Urinary bladder (tissue), 4 donors: Measurements from ENCODE around the gene PCK1. TPM values are rescaled to one million over a fixed set of nuclear protein-coding genes. Genes with fewer than 3 reads are reported as not detected.

Source experiments
- DNase-seq: peaks from one replicate; pipeline ENCODE4 v3.0.0-alpha.2; 2015; ENCODE audit errors: extremely low spot score
- H3K27ac ChIP-seq: one replicate; pipeline ENCODE4 v1.5.1; 2013; ENCODE audit warnings: low read depth, mild to moderate bottlenecking, moderate library complexity
- H3K36me3 ChIP-seq: one replicate; pipeline ENCODE4 v1.6.1; 2013; ENCODE audit warnings: mild to moderate bottlenecking, moderate library complexity; ENCODE audit not compliant: insufficient read depth
- H3K4me1 ChIP-seq: one replicate; pipeline ENCODE4 v1.6.1; 2013; ENCODE audit warnings: mild to moderate bottlenecking, moderate library complexity; ENCODE audit not compliant: insufficient read depth
- H3K4me3 ChIP-seq: one replicate; pipeline ENCODE4 v1.5.1; 2013; ENCODE audit warnings: low read depth, low read length
- WGBS: extraction: QIAGEN DNeasy Blood & Tissue Kit; methylation state at CpG from one replicate; pipeline ENCODE4 v1.1.7; 2013; 5-methylcytosine and 5-hydroxymethylcytosine counted together
- polyA plus RNA-seq: library from polyadenylated mRNA; stranded (reverse); fragments of 200-250 nt; gene quantifications from one replicate; pipeline ENCODE4 v1.2.3, GENCODE V29; 2013
- total RNA-seq: library from RNA; depleted of rRNA; stranded (reverse); fragments of >200 nt; gene quantifications from one replicate; pipeline ENCODE4 v1.2.3, GENCODE V29; 2014
- donor health status: healthy with polysubstance abuse.
- donor health status: healthy.

Gene PCK1
- total and polyA plus RNA-seq, 2 donors = 0.79 to 2.9 TPM

- WGBS = 81% methylated on average over 8 of the region's 8 CpGs
- Histone ChIP-seq H3K4me1 (no peaks in the 10 kb centered on the region), H3K36me3 (no peaks in the 10 kb centered on the region), H3K4me3 (no peak overlapping the region), H3K27ac (no peak overlapping the region)
- DNase-seq = no peak
Measured at GRCh38 chr20:57559658-57560553, 1.0 kb upstream of the PCK1 start.

GRCh38 chr20:57561356-57562279, 708 bp downstream of the PCK1 start:
- no peak for DNase-seq
- Histone ChIP-seq H3K27ac (no peak overlapping the region), H3K36me3 (no peaks in the 10 kb centered on the region), H3K4me1 (no peaks in the 10 kb centered on the region), H3K4me3 (no peak overlapping the region)
- 81% methylated on average over 24 of the region's 24 CpGs for WGBS

- Histone ChIP-seq H3K36me3 (no peaks in the 10 kb centered on the region), H3K4me1 (no peaks in the 10 kb centered on the region), H3K27ac (no peak overlapping the region), H3K4me3 (no peak overlapping the region)
- DNase-seq = no peak
- 95% methylated on average over 35 of the region's 35 CpGs for WGBS
Measured at GRCh38 chr20:57562541-57563465, 1.9 kb downstream of the PCK1 start.

- H3K27ac ChIP-seq = no peak overlapping the region
- DNase-seq = no peak
- WGBS = 96% methylated on average over 12 of the region's 12 CpGs
- H3K4me1 ChIP-seq = no peaks in the 10 kb centered on the region
- no peaks in the 10 kb centered on the region for H3K36me3 ChIP-seq
- H3K4me3 ChIP-seq = no peak overlapping the region
Measured at GRCh38 chr20:57563522-57563921, 2.6 kb downstream of the PCK1 start.

DNA sequence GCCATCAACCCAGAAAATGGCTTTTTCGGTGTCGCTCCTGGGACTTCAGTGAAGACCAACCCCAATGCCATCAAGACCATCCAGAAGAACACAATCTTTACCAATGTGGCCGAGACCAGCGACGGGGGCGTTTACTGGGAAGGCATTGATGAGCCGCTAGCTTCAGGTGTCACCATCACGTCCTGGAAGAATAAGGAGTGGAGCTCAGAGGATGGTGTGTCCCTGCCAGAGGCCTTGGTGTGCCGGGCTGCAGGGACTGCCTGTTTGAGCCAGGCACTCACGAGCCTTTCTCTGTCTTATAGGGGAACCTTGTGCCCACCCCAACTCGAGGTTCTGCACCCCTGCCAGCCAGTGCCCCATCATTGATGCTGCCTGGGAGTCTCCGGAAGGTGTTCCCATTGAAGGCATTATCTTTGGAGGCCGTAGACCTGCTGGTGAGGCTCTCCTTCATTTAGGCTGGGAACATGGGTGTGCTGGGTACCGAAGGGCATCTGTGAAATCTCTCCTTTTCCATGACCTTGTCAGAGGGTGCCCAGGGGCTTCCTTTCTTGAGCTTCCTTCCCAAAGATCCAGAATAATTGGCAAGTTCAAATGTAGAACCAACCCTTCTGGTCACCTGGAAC, 3.4 kb downstream of the PCK1 start:
- no peak for DNase-seq
- no peak overlapping the region for H3K4me3 ChIP-seq
- WGBS = 90% methylated on average over 14 of the region's 14 CpGs

DNA sequence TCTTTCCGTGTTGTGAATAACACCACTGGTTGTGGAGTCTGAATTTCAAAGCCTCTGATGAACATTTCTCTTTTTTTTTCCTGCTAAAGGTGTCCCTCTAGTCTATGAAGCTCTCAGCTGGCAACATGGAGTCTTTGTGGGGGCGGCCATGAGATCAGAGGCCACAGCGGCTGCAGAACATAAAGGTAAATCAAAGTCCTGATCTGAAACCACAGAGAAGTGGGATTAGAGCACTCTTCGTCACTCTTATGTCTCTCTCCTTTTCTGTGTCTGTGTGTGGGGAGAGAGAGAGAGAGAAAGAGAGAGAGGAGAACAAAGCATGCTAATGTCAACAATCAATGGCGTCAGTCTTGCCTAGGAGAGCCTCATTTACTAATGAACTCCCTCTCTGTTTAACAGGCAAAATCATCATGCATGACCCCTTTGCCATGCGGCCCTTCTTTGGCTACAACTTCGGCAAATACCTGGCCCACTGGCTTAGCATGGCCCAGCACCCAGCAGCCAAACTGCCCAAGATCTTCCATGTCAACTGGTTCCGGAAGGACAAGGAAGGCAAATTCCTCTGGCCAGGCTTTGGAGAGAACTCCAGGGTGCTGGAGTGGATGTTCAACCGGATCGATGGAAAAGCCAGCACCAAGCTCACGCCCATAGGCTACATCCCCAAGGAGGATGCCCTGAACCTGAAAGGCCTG, 4.2 kb downstream of the PCK1 start:
- no peak overlapping the region for H3K27ac ChIP-seq
- H3K4me3 ChIP-seq = no peak overlapping the region
- H3K36me3 ChIP-seq = no peaks in the 10 kb centered on the region
- WGBS = 89% methylated on average over 11 of the region's 11 CpGs
- no peaks in the 10 kb centered on the region for H3K4me1 ChIP-seq
- no peak for DNase-seq

More for the DNA sequence above, 3.4 kb downstream of the PCK1 start:
- no peaks in the 10 kb centered on the region for H3K4me1 ChIP-seq
- H3K36me3 ChIP-seq = no peaks in the 10 kb centered on the region
- no peak overlapping the region for H3K27ac ChIP-seq

DNA sequence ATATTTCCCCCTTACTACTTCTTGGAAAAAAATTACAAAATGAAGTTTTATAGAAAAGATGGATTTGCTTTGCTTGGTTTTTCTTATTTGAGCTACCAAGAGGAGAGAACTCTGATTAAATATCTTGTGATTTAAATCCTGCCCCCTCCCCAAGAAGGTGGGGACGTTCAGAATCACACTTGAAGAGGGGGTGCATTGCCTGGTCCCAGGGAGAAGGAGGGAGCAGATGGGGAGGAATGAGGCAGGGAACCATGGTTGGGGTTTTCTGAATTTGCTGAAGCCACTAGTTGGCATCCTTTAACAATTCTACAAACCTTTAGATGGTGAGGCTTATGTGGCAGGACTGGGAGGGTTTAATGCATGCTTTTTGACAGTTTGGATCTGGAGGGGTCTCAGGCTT, 5.5 kb downstream of the PCK1 start:
- no peaks in the 10 kb centered on the region for H3K36me3 ChIP-seq
- 28% methylated on average over 1 of the region's 1 CpG for WGBS
- DNase-seq = no peak
- no peaks in the 10 kb centered on the region for H3K4me1 ChIP-seq
- H3K4me3 ChIP-seq = no peak overlapping the region
- no peak overlapping the region for H3K27ac ChIP-seq

DNA sequence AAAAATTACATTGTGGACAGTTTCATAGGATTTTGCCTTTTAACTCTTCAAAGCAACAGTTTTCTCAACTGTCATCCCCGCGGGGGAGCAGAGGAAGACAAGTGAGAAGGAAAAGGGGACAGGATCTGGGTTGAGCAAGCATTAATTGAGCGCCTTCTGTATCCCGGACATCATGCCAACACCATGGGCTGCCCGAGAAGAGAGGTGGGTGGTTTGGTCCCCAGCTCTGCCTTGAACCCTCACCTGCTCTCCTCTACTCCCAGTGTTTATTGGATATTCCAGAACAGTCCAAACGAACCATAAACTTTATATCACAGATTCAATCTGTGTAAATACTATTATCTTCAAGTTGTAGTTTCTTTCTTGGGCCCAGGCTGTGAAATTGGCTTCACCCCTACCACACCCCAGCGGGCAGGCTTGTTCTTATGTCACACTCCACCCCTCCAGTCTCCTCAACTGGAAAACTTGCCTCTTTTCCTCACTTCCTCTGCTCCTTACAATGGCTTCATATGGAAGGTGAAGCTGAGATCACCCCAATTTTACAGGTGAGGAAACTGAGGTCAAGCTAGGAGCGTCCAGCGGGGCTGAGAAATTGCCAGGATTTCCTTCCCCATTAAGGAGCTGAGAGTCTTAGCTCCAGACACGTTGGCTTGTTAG, 6.0 kb downstream of the PCK1 start:
- DNase-seq = no peak
- 68% methylated on average over 10 of the region's 10 CpGs for WGBS
- H3K4me1 ChIP-seq = no peaks in the 10 kb centered on the region
- no peaks in the 10 kb centered on the region for H3K36me3 ChIP-seq
- H3K4me3 ChIP-seq = no peak overlapping the region
- H3K27ac ChIP-seq = no peak overlapping the region

DNA sequence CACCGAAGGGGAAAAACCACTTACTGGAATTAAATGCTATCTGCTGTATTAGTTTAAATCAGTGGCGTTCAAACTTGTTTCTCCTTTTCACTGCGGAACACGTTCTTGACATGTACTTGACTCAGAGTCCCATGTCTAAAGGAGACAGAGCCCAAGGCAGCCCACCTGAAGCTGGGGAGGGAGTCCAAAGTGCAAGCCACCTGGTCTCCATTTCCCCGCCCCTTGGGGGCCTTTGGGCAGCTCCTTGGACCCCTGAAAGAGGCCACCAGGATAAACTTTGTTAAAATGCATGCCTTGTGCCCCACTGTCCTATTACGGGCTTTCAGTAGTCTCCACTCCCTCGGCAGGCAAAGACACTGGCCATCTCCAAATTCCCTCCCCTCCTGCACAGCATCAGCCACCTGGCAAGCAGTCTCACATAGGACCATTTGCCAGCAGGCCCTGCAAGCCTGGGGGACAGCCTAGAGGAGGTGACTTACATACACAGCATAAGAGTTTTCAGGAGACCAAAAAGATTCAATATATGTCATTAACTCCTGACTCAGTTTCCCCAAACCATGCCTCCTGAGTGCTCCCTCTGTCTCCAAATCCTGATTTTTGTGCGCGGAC, 6.7 kb downstream of the PCK1 start:
- Histone ChIP-seq H3K27ac (no peak overlapping the region), H3K4me1 (no peaks in the 10 kb centered on the region), H3K36me3 (no peaks in the 10 kb centered on the region), H3K4me3 (no peak overlapping the region)
- 76% methylated on average over 9 of the region's 9 CpGs for WGBS
- DNase-seq = no peak

- no peak for DNase-seq
- Histone ChIP-seq H3K36me3 (no peaks in the 10 kb centered on the region), H3K4me1 (no peaks in the 10 kb centered on the region), H3K4me3 (no peak overlapping the region), H3K27ac (no peak overlapping the region)
- 75% methylated on average over 13 of the region's 13 CpGs for WGBS
Measured at GRCh38 chr20:57568088-57568896, 7.4 kb downstream of the PCK1 start.

- H3K27ac ChIP-seq = no peak overlapping the region
- no peaks in the 10 kb centered on the region for H3K36me3 ChIP-seq
- 88% methylated on average over 12 of the region's 12 CpGs for WGBS
- DNase-seq = no peak
- no peak overlapping the region for H3K4me3 ChIP-seq
- H3K4me1 ChIP-seq = no peaks in the 10 kb centered on the region
Measured at GRCh38 chr20:57568960-57569359, 8.1 kb downstream of the PCK1 start.
